ENCODE data around the gene RPS6KC1. TPM values are rescaled to one million over a fixed set of nuclear protein-coding genes. Genes with fewer than 3 reads are reported as not detected.
"Not testable (repeated sequence)": the region's sequence is repeated elsewhere in the genome, so short reads cannot be mapped to it uniquely, and the experiment has no call there.

The RPS6KC1 gene
- total RNA-seq, 1 donor from 2014 or later: 19.9 TPM

- H3K9me3 Mint-ChIP-seq (ENCODE audit: unreplicated experiment): peaks cover 7% of the 10 kb centered on the region
- H3K27ac Mint-ChIP-seq (ENCODE audit: unreplicated experiment): no peak overlapping the region
Observed at GRCh38 chr1:213154056-213154685, 103.1 kb downstream of the RPS6KC1 start.

DNA sequence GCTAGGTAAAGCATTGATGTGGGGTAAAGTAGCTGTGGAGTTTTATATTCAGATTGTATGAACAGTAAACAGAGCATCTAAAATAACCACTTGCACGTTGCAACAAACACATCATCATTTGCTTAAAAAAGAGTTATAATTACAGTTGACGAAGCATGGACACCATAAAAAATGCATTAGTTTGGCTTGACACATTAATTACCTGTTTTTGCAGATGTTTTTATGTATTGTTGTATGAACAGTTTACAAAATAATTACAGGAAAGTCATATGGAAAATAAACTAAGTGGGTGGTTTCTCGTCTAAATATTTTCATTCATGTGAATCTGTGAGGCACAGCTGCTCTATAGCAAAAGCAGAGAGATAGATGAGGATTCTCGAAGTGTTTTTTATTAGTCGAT lies 108.3 kb downstream of the RPS6KC1 start:
- H3K4me3 Mint-ChIP-seq (ENCODE audit: unreplicated experiment): no peak overlapping the region
- no peaks in the 10 kb centered on the region for H3K4me1 Mint-ChIP-seq (ENCODE audit: unreplicated experiment)
- H3K27me3 Mint-ChIP-seq (ENCODE audit: unreplicated experiment): peaks cover 2% of the 10 kb centered on the region
- no peak overlapping the region for H3K27ac Mint-ChIP-seq (ENCODE audit: unreplicated experiment)
- H3K9me3 Mint-ChIP-seq (ENCODE audit: unreplicated experiment): no peaks in the 10 kb centered on the region
- DNase-seq (ENCODE audit: low spot score): no peak
- peaks cover 4% of the 10 kb centered on the region for H3K36me3 Mint-ChIP-seq (ENCODE audit: low read depth, unreplicated experiment)
- TF ChIP-seq, protein P1, sequence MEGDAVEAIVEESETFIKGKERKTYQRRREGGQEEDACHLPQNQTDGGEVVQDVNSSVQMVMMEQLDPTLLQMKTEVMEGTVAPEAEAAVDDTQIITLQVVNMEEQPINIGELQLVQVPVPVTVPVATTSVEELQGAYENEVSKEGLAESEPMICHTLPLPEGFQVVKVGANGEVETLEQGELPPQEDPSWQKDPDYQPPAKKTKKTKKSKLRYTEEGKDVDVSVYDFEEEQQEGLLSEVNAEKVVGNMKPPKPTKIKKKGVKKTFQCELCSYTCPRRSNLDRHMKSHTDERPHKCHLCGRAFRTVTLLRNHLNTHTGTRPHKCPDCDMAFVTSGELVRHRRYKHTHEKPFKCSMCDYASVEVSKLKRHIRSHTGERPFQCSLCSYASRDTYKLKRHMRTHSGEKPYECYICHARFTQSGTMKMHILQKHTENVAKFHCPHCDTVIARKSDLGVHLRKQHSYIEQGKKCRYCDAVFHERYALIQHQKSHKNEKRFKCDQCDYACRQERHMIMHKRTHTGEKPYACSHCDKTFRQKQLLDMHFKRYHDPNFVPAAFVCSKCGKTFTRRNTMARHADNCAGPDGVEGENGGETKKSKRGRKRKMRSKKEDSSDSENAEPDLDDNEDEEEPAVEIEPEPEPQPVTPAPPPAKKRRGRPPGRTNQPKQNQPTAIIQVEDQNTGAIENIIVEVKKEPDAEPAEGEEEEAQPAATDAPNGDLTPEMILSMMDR (IDR thresholded peaks at IDR 0.05; ENCODE audit: unreplicated experiment): no peak

More at GRCh38 chr1:213154056-213154685, 103.1 kb downstream of the RPS6KC1 start:
- Mint-ChIP-seq H3K4me3 (ENCODE audit: unreplicated experiment) (no peak overlapping the region), H3K4me1 (ENCODE audit: unreplicated experiment) (no peaks in the 10 kb centered on the region), H3K36me3 (ENCODE audit: low read depth, unreplicated experiment) (peaks cover 15% of the 10 kb centered on the region), H3K27me3 (ENCODE audit: unreplicated experiment) (peaks cover 5% of the 10 kb centered on the region)
- TF ChIP-seq, protein P1 (IDR thresholded peaks at IDR 0.05; ENCODE audit: unreplicated experiment): no peak
- DNase-seq (ENCODE audit: low spot score): no peak

GRCh38 chr1:213160442-213160841 lies 109.4 kb downstream of the RPS6KC1 start:
- H3K27me3 Mint-ChIP-seq (ENCODE audit: unreplicated experiment); H3K9me3 Mint-ChIP-seq (ENCODE audit: unreplicated experiment); H3K36me3 Mint-ChIP-seq (ENCODE audit: low read depth, unreplicated experiment); H3K4me1 Mint-ChIP-seq (ENCODE audit: unreplicated experiment); DNase-seq (ENCODE audit: low spot score); H3K27ac Mint-ChIP-seq (ENCODE audit: unreplicated experiment); H3K4me3 Mint-ChIP-seq (ENCODE audit: unreplicated experiment): not testable (repeated sequence)

GRCh38 chr1:213162338-213162737 lies 111.3 kb downstream of the RPS6KC1 start:
- peaks cover 3% of the 10 kb centered on the region for H3K36me3 Mint-ChIP-seq (ENCODE audit: low read depth, unreplicated experiment)
- H3K27me3 Mint-ChIP-seq (ENCODE audit: unreplicated experiment): peaks cover 2% of the 10 kb centered on the region
- no peak for DNase-seq (ENCODE audit: low spot score)
- no peaks in the 10 kb centered on the region for H3K4me1 Mint-ChIP-seq (ENCODE audit: unreplicated experiment)
- H3K27ac Mint-ChIP-seq (ENCODE audit: unreplicated experiment): no peak overlapping the region
- TF ChIP-seq, protein P1 (IDR thresholded peaks at IDR 0.05; ENCODE audit: unreplicated experiment): no peak
- no peaks in the 10 kb centered on the region for H3K9me3 Mint-ChIP-seq (ENCODE audit: unreplicated experiment)
- no peak overlapping the region for H3K4me3 Mint-ChIP-seq (ENCODE audit: unreplicated experiment)

- Mint-ChIP-seq H3K27ac (ENCODE audit: unreplicated experiment) (no peak overlapping the region), H3K36me3 (ENCODE audit: low read depth, unreplicated experiment) (peaks cover 3% of the 10 kb centered on the region), H3K9me3 (ENCODE audit: unreplicated experiment) (no peaks in the 10 kb centered on the region), H3K4me1 (ENCODE audit: unreplicated experiment) (no peaks in the 10 kb centered on the region), H3K27me3 (ENCODE audit: unreplicated experiment) (no peaks in the 10 kb centered on the region), H3K4me3 (ENCODE audit: unreplicated experiment) (no peak overlapping the region)
- no peak for DNase-seq (ENCODE audit: low spot score)
- TF ChIP-seq, protein P1 (IDR thresholded peaks at IDR 0.05; ENCODE audit: unreplicated experiment): no peak
Observed at GRCh38 chr1:213162862-213163261, 111.8 kb downstream of the RPS6KC1 start.

Measured in endothelial cell (in vitro differentiated cells).